ENCODE results near the gene ANO5. TPM values are rescaled to one million over a fixed set of nuclear protein-coding genes. Genes with fewer than 3 reads are reported as not detected.
"Not testable (repeated sequence)": the region's sequence is repeated elsewhere in the genome, so short reads cannot be mapped to it uniquely, and the experiment has no call there.

ANO5 gene
- polyA plus RNA-seq, 1 donor (not counting 4 experiments of a cell fraction or from before 2014, with no cell fraction given) = not detected

DNA sequence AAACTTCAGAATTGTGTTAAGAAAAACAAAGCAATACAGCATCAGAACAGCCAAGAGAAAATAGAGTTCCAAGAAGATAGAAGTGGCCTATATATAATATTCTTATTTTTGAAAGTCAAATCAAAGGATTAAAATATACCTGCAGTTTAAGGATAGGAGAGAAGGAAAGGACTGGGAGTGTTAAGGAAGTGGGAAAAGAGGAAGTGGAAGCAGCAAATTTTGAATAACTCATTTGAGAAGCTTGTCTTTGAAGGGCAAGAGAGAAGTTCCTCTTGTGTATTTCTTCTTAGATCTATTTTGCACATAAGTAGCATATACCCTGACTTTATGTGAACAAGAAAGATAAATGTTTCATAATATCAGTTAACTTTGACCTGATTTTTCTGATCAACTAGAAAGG lies 82.7 kb downstream of the ANO5 start:
- H3K9me3 ChIP-seq (ENCODE audit: control insufficient read depth, low read depth, low read length) = no peaks in the 10 kb centered on the region
- TF ChIP-seq, protein P1, sequence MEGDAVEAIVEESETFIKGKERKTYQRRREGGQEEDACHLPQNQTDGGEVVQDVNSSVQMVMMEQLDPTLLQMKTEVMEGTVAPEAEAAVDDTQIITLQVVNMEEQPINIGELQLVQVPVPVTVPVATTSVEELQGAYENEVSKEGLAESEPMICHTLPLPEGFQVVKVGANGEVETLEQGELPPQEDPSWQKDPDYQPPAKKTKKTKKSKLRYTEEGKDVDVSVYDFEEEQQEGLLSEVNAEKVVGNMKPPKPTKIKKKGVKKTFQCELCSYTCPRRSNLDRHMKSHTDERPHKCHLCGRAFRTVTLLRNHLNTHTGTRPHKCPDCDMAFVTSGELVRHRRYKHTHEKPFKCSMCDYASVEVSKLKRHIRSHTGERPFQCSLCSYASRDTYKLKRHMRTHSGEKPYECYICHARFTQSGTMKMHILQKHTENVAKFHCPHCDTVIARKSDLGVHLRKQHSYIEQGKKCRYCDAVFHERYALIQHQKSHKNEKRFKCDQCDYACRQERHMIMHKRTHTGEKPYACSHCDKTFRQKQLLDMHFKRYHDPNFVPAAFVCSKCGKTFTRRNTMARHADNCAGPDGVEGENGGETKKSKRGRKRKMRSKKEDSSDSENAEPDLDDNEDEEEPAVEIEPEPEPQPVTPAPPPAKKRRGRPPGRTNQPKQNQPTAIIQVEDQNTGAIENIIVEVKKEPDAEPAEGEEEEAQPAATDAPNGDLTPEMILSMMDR (optimal IDR thresholded peaks at IDR 0.05 in 1 of 3, IDR thresholded peaks at IDR 0.05 in 1 of 3, conservative IDR thresholded peaks at IDR 0.05 in 1 of 3; ENCODE audit: extremely low read depth in 1 of 3, insufficient read depth in 2 of 3, low read length in 3 of 3) = no peak
- no peak overlapping the region for H2AFZ ChIP-seq (ENCODE audit: control insufficient read depth, low read length)
- no peak overlapping the region for H3K9ac ChIP-seq (ENCODE audit: control insufficient read depth, extremely low read depth, insufficient read depth, low read length)
- no peaks in the 10 kb centered on the region for H3K36me3 ChIP-seq (ENCODE audit: control insufficient read depth in 2 of 2, extremely low read depth in 1 of 2, insufficient read depth in 2 of 2, low read length in 2 of 2)
- H3K9me1 ChIP-seq (ENCODE audit: control insufficient read depth, extremely low read depth, insufficient read depth, low read length) = no peaks in the 10 kb centered on the region
- H3K4me2 ChIP-seq (ENCODE audit: control insufficient read depth, extremely low read depth, insufficient read depth, low read depth, low read length) = no peak overlapping the region
- H3K79me2 ChIP-seq (ENCODE audit: control insufficient read depth, insufficient read depth, low read length) = no peaks in the 10 kb centered on the region
- H3K27ac ChIP-seq (ENCODE audit: control insufficient read depth, insufficient read depth, low read length) = no peak overlapping the region
- no peak overlapping the region for H3K4me3 ChIP-seq (ENCODE audit: control insufficient read depth in 2 of 3, extremely low read depth in 1 of 3, insufficient read depth in 2 of 3, low read depth in 1 of 3, low read length in 3 of 3)
- no peaks in the 10 kb centered on the region for H4K20me1 ChIP-seq (ENCODE audit: control insufficient read depth, extremely low read depth, insufficient read depth, low read length)
- no peaks in the 10 kb centered on the region for H3K27me3 ChIP-seq (ENCODE audit: control insufficient read depth, extremely low read depth, insufficient read depth, low read length)
- dilution Hi-C loops (cut with MboI; ENCODE audit: extremely low pct_ligation_motif_present, low sequenced_read_pairs) = no loop called here
- FAIRE-seq (no peak), DNase-seq (ENCODE audit: low read depth, low spot score) (no peak)
- H3K4me1 ChIP-seq (ENCODE audit: control insufficient read depth, extremely low read depth, insufficient read depth, low read length) = no peaks in the 10 kb centered on the region

DNA sequence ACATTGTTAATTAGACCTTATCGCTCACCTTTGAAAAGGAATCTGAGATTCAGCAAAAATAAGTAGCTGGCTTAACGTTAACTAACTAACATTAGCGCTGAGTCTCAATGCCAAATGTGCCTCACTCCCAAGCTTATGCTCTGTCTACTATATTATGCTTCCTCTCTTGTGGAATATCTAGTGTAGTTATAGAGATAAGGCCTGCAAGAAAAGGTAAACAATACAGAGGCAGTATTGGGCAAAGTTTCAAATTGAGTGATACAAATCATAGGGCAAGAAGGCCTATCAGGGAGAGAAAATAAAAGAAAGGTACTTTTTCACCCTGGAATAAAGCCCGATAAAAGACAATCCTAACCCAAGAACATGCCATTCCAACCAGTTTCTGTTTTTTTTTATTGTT lies 83.7 kb downstream of the ANO5 start:
- no peak overlapping the region for H3K27ac ChIP-seq (ENCODE audit: control insufficient read depth, insufficient read depth, low read length)
- H3K9me1 ChIP-seq (ENCODE audit: control insufficient read depth, extremely low read depth, insufficient read depth, low read length) = no peaks in the 10 kb centered on the region
- TF ChIP-seq, protein P1 (optimal IDR thresholded peaks at IDR 0.05 in 1 of 3, IDR thresholded peaks at IDR 0.05 in 1 of 3, conservative IDR thresholded peaks at IDR 0.05 in 1 of 3; ENCODE audit: extremely low read depth in 1 of 3, insufficient read depth in 2 of 3, low read length in 3 of 3) = no peak
- TF ChIP-seq EZH2 (IDR thresholded peaks at IDR 0.05; ENCODE audit: low read length) = no peak
- H3K36me3 ChIP-seq (ENCODE audit: control insufficient read depth in 2 of 2, extremely low read depth in 1 of 2, insufficient read depth in 2 of 2, low read length in 2 of 2) = no peaks in the 10 kb centered on the region
- no peak for FAIRE-seq
- H3K9ac ChIP-seq (ENCODE audit: control insufficient read depth, extremely low read depth, insufficient read depth, low read length) = no peak overlapping the region
- no peaks in the 10 kb centered on the region for H3K79me2 ChIP-seq (ENCODE audit: control insufficient read depth, insufficient read depth, low read length)
- H4K20me1 ChIP-seq (ENCODE audit: control insufficient read depth, extremely low read depth, insufficient read depth, low read length) = no peaks in the 10 kb centered on the region
- no peaks in the 10 kb centered on the region for H3K27me3 ChIP-seq (ENCODE audit: control insufficient read depth, extremely low read depth, insufficient read depth, low read length)
- H3K4me1 ChIP-seq (ENCODE audit: control insufficient read depth, extremely low read depth, insufficient read depth, low read length) = no peaks in the 10 kb centered on the region
- DNase-seq (ENCODE audit: low read depth, low spot score) = no peak
- H2AFZ ChIP-seq (ENCODE audit: control insufficient read depth, low read length) = no peak overlapping the region
- dilution Hi-C loops (cut with MboI; ENCODE audit: extremely low pct_ligation_motif_present, low sequenced_read_pairs) = no loop called here
- H3K9me3 ChIP-seq (ENCODE audit: control insufficient read depth, low read depth, low read length) = no peaks in the 10 kb centered on the region
- no peak overlapping the region for H3K4me3 ChIP-seq (ENCODE audit: control insufficient read depth in 2 of 3, extremely low read depth in 1 of 3, insufficient read depth in 2 of 3, low read depth in 1 of 3, low read length in 3 of 3)
- H3K4me2 ChIP-seq (ENCODE audit: control insufficient read depth, extremely low read depth, insufficient read depth, low read depth, low read length) = no peak overlapping the region

DNA sequence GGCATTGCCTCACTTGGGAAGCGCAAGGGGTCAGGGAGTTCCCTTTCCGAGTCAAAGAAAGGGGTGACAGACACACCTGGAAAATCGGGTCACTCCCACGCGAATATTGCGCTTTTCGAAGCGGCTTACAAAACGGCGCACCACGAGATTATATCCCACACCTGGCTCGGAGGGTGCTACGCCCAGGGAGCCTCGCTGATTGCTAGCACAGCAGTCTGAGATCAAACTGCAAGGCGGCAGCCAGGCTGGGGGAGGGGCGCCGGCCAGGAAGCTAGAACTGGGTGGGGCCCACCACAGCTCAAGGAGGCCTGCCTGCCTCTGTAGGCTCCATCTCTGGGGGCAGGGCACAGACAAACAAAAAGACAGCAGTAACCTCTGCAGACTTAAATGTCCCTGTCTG lies 92.1 kb downstream of the ANO5 start:
- H3K36me3 ChIP-seq (ENCODE audit: control insufficient read depth in 2 of 2, extremely low read depth in 1 of 2, insufficient read depth in 2 of 2, low read length in 2 of 2); H3K9me1 ChIP-seq (ENCODE audit: control insufficient read depth, extremely low read depth, insufficient read depth, low read length); H3K27ac ChIP-seq (ENCODE audit: control insufficient read depth, insufficient read depth, low read length); FAIRE-seq; H4K20me1 ChIP-seq (ENCODE audit: control insufficient read depth, extremely low read depth, insufficient read depth, low read length); H3K27me3 ChIP-seq (ENCODE audit: control insufficient read depth, extremely low read depth, insufficient read depth, low read length); H3K79me2 ChIP-seq (ENCODE audit: control insufficient read depth, insufficient read depth, low read length); H3K4me1 ChIP-seq (ENCODE audit: control insufficient read depth, extremely low read depth, insufficient read depth, low read length); dilution Hi-C loops (cut with MboI; ENCODE audit: extremely low pct_ligation_motif_present, low sequenced_read_pairs); H3K9me3 ChIP-seq (ENCODE audit: control insufficient read depth, low read depth, low read length); H3K4me2 ChIP-seq (ENCODE audit: control insufficient read depth, extremely low read depth, insufficient read depth, low read depth, low read length); H2AFZ ChIP-seq (ENCODE audit: control insufficient read depth, low read length); DNase-seq (ENCODE audit: low read depth, low spot score); H3K9ac ChIP-seq (ENCODE audit: control insufficient read depth, extremely low read depth, insufficient read depth, low read length); H3K4me3 ChIP-seq (ENCODE audit: control insufficient read depth in 2 of 3, extremely low read depth in 1 of 3, insufficient read depth in 2 of 3, low read depth in 1 of 3, low read length in 3 of 3): not testable (repeated sequence)
